ENCODE measurements around the gene SHROOM1. TPM values are rescaled to one million over a fixed set of nuclear protein-coding genes. Genes with fewer than 3 reads are reported as not detected.

SHROOM1 gene
- total and polyA plus RNA-seq, 7 donors: 4.2 to 25.1 (median 20.0) TPM

GRCh38 chr5:132802044-132802684 is 28.3 kb downstream of the SHROOM1 start:
- 86% methylated on average over 5 of the region's 5 CpGs for WGBS, 2 donors
- DNase-seq: no peak
- TF ChIP-seq, protein P1, sequence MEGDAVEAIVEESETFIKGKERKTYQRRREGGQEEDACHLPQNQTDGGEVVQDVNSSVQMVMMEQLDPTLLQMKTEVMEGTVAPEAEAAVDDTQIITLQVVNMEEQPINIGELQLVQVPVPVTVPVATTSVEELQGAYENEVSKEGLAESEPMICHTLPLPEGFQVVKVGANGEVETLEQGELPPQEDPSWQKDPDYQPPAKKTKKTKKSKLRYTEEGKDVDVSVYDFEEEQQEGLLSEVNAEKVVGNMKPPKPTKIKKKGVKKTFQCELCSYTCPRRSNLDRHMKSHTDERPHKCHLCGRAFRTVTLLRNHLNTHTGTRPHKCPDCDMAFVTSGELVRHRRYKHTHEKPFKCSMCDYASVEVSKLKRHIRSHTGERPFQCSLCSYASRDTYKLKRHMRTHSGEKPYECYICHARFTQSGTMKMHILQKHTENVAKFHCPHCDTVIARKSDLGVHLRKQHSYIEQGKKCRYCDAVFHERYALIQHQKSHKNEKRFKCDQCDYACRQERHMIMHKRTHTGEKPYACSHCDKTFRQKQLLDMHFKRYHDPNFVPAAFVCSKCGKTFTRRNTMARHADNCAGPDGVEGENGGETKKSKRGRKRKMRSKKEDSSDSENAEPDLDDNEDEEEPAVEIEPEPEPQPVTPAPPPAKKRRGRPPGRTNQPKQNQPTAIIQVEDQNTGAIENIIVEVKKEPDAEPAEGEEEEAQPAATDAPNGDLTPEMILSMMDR (IDR thresholded peaks at IDR 0.05): no peak
- TF ChIP-seq EP300 (IDR thresholded peaks at IDR 0.05) (no peak), POLR2A (IDR thresholded peaks at IDR 0.05) (no peak), POLR2AphosphoS5 (IDR thresholded peaks at IDR 0.05) (no peak)
- Histone ChIP-seq H3K4me1 (no peaks in the 10 kb centered on the region), H3K27ac (no peak overlapping the region), H3K36me3 (no peaks in the 10 kb centered on the region), H3K9me3 (no peaks in the 10 kb centered on the region), H3K4me3 (no peak overlapping the region), H3K27me3 (peaks cover 0 to 17% (median 0%) of the 10 kb centered on the region in 3 donors)
- intact Hi-C loops (cut with DNase I): no loop called here

DNA sequence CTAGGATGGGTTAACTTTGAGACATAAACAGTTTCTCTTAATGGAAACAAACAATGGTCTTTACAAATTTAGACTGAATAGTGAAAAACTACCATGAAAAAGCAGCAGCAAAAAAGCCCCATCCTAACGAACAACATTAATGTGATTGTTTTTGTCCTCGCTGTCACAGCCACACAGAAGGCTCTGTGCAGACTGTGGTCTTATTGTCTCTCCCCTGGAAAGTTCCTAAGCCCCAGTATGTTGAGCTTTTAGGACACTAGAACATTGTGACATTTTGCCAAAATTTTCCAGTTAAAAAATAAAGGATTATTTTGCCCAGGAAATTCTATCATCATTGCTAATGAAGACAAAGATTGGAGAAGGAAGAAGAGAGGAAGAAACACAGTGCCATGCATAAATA is 29.9 kb downstream of the SHROOM1 start:
- Histone ChIP-seq H3K27ac (no peak overlapping the region), H3K36me3 (no peaks in the 10 kb centered on the region), H3K9me3 (no peaks in the 10 kb centered on the region), H3K4me3 (no peak overlapping the region), H3K4me1 (no peaks in the 10 kb centered on the region), H3K27me3 (peaks cover 0 to 10% (median 0%) of the 10 kb centered on the region in 3 donors)
- DNase-seq: no peak
- WGBS, 2 donors: 84 to 91% methylated on average over 2 of the region's 2 CpGs
- intact Hi-C loops (cut with DNase I): no loop called here
- TF ChIP-seq POLR2AphosphoS5 (IDR thresholded peaks at IDR 0.05) (no peak), POLR2A (IDR thresholded peaks at IDR 0.05) (no peak)
- TF ChIP-seq, protein P1 (IDR thresholded peaks at IDR 0.05): no peak

GRCh38 chr5:132799392-132799791 is 31.1 kb downstream of the SHROOM1 start:
- intact Hi-C loops (cut with DNase I): no loop called here
- Histone ChIP-seq H3K36me3 (no peaks in the 10 kb centered on the region), H3K9me3 (no peaks in the 10 kb centered on the region), H3K27me3 (peaks cover 0 to 7% (median 0%) of the 10 kb centered on the region in 3 donors), H3K4me1 (no peaks in the 10 kb centered on the region), H3K27ac (no peak overlapping the region), H3K4me3 (no peak overlapping the region)
- TF ChIP-seq POLR2AphosphoS5 (IDR thresholded peaks at IDR 0.05) (no peak), POLR2A (IDR thresholded peaks at IDR 0.05) (no peak), EP300 (IDR thresholded peaks at IDR 0.05) (no peak)
- TF ChIP-seq, protein P1 (IDR thresholded peaks at IDR 0.05): no peak
- no peak for DNase-seq
- WGBS, 2 donors: 85 to 92% methylated on average over 2 of the region's 2 CpGs

DNA sequence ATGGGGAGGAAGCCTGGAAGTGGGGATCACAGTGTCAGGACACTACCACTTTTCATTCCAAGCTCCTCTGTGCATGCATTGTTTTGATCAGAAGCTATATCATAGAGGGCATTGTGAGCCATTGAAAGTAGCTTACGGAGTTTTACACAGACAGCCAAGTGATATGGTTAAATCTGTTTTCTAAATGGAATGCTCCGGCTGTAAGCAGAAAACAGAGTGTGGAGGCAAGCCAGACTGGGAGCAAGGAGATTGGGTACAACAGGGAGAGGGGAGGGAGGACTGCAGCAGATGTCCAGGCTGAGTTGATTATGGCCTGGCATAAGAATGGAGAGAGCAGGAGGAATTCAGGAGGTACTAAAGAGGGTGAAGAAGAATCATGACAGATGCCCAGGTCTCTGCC is 32.8 kb downstream of the SHROOM1 start:
- Histone ChIP-seq H3K27me3 (peaks cover 0 to 7% (median 0%) of the 10 kb centered on the region in 3 donors), H3K9me3 (no peaks in the 10 kb centered on the region), H3K4me3 (no peak overlapping the region), H3K36me3 (no peaks in the 10 kb centered on the region), H3K27ac (no peak overlapping the region), H3K4me1 (no peaks in the 10 kb centered on the region)
- WGBS, 2 donors: 82 to 88% methylated on average over 2 of the region's 2 CpGs
- intact Hi-C loops (cut with DNase I): no loop called here
- TF ChIP-seq, protein P1 (IDR thresholded peaks at IDR 0.05): no peak
- no peak for TF ChIP-seq POLR2AphosphoS5 (IDR thresholded peaks at IDR 0.05)
- no peak for TF ChIP-seq EP300 (IDR thresholded peaks at IDR 0.05)
- TF ChIP-seq POLR2A (IDR thresholded peaks at IDR 0.05): no peak
- DNase-seq: no peak

DNA sequence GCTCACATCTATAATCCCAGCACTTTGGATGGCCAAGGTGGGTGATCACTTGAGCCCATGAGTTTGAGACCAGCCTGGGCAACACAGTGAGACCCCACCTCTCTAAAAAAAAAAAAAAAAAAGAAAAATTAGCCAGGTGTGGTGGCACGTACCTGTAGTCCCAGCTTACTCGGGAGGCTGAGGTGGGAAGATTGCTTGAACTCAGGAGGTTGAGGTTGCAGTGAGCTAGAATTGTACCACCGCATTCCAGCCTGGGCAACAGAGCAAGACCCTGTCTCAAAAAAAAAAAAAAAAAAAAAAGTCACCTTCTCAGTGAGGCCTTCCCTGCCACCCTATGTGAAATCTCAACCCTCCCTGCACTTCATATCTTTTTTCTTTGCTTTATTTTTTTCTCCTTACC is 39.4 kb downstream of the SHROOM1 start:
- Histone ChIP-seq H3K27me3 (no peaks in the 10 kb centered on the region), H3K27ac (no peak overlapping the region), H3K9me3 (no peaks in the 10 kb centered on the region), H3K36me3 (no peaks in the 10 kb centered on the region), H3K4me3 (no peak overlapping the region), H3K4me1 (no peaks in the 10 kb centered on the region)
- intact Hi-C loops (cut with DNase I): no loop called here
- no peak for DNase-seq
- 93 to 97% methylated on average over 3 of the region's 3 CpGs for WGBS, 2 donors
- TF ChIP-seq POLR2AphosphoS5 (IDR thresholded peaks at IDR 0.05) (no peak), EP300 (IDR thresholded peaks at IDR 0.05) (no peak), POLR2A (IDR thresholded peaks at IDR 0.05) (no peak)
- TF ChIP-seq, protein P1 (IDR thresholded peaks at IDR 0.05): no peak
